ENCODE data around the gene AGMAT.

GRCh38 chr1:15579683-15580047 is 5.2 kb downstream of the AGMAT start:
- TF ChIP-seq, protein P1, sequence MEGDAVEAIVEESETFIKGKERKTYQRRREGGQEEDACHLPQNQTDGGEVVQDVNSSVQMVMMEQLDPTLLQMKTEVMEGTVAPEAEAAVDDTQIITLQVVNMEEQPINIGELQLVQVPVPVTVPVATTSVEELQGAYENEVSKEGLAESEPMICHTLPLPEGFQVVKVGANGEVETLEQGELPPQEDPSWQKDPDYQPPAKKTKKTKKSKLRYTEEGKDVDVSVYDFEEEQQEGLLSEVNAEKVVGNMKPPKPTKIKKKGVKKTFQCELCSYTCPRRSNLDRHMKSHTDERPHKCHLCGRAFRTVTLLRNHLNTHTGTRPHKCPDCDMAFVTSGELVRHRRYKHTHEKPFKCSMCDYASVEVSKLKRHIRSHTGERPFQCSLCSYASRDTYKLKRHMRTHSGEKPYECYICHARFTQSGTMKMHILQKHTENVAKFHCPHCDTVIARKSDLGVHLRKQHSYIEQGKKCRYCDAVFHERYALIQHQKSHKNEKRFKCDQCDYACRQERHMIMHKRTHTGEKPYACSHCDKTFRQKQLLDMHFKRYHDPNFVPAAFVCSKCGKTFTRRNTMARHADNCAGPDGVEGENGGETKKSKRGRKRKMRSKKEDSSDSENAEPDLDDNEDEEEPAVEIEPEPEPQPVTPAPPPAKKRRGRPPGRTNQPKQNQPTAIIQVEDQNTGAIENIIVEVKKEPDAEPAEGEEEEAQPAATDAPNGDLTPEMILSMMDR (IDR thresholded peaks at IDR 0.05): no peak
- no peak for TF ChIP-seq POLR2A (IDR thresholded peaks at IDR 0.05)

Data from tibial nerve (tissue), 3 donors.